ENCODE data around the gene STPG2.

STPG2 gene

DNA sequence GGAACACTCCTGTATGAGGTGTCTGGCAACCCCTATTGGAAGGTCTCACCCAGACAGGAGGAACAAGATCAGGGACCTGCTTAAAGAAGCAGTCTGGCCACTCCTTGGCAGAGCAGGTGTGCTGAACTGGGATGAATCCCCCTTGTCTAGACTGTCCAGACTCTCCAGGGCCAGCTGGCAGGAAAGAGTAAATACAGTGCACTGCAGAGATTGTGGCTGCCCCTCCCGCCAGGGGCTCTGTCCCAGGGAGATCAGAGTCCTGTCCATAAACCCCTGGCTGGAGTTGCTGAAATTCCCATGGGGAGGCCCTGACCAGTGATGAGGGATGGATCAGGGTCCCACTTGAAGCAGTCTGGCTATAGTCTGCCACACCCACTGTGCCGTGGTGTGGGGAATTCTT, 17.7 kb downstream of the STPG2 start:
- TF ChIP-seq, protein P1, sequence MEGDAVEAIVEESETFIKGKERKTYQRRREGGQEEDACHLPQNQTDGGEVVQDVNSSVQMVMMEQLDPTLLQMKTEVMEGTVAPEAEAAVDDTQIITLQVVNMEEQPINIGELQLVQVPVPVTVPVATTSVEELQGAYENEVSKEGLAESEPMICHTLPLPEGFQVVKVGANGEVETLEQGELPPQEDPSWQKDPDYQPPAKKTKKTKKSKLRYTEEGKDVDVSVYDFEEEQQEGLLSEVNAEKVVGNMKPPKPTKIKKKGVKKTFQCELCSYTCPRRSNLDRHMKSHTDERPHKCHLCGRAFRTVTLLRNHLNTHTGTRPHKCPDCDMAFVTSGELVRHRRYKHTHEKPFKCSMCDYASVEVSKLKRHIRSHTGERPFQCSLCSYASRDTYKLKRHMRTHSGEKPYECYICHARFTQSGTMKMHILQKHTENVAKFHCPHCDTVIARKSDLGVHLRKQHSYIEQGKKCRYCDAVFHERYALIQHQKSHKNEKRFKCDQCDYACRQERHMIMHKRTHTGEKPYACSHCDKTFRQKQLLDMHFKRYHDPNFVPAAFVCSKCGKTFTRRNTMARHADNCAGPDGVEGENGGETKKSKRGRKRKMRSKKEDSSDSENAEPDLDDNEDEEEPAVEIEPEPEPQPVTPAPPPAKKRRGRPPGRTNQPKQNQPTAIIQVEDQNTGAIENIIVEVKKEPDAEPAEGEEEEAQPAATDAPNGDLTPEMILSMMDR (IDR thresholded peaks at IDR 0.05), result no peak
- DNase-seq (ENCODE audit: low spot score), result no peak
- no peak overlapping the region for H3K27ac ChIP-seq

DNA sequence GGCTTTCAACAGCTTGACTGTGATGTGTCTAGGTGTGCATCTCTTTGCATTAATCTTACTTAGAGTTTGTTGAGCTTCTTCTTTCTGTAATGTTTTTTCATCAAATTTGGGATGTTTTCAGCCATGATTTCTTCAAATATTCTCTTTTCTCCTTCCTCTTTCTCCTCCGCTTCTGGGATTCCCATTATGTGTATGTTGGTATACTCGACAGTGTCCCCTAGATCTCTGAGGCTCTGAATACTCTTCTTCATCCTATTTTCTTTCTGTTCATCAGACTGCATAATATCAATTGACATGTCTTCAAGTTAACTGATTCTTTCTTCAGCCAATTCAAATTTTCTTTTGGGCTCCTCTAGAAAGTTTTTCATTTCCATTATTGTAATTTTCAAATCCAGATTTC, 25.9 kb downstream of the STPG2 start:
- DNase-seq (ENCODE audit: low spot score), result no peak
- TF ChIP-seq, protein P1 (IDR thresholded peaks at IDR 0.05), result no peak
- H3K4me3 ChIP-seq, result no peak overlapping the region
- no peak overlapping the region for H3K27ac ChIP-seq

More for the DNA sequence above, 17.7 kb downstream of the STPG2 start:
- H3K4me3 ChIP-seq, result no peak overlapping the region

DNA sequence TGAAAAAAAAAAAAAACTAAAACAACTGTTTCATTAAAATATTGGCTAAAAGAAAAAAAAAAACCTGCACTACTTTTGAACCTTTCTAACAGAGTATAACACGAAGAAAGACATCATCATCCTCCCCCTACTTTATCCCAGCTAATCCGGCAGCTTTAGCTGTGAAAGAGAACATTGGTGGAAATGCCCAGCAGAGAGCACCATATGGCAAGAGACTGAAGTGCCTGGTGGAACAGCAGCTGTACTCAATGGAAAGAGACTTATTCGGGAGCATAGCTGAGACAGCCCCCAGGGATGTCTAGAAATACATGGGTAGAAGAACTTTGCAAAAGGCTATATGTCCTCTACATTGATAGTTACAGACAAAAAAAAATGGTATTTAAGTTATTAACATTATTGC, 30.3 kb downstream of the STPG2 start:
- DNase-seq (ENCODE audit: low spot score), result no peak
- TF ChIP-seq, protein P1 (IDR thresholded peaks at IDR 0.05), result no peak
- no peak overlapping the region for H3K4me3 ChIP-seq
- no peak overlapping the region for H3K27ac ChIP-seq

DNA sequence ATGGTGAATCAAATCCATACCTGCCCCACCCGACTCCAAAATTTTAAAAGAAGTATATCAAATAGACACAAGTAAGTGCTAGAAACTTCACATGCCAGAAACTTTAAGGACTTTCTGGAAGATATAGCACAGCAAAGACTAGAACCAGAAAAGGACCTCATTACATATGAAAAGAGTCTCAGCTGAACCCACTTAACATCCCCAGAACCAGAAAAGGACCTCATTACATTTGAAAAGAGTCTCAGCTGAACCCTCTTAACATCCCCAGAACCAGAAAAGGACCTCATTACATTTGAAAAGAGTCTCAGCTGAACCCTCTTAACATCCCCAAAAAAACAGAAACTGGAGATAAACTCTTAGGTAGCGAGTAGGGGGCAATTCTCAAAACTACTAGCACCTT, 32.3 kb downstream of the STPG2 start:
- no peak for DNase-seq (ENCODE audit: low spot score)
- no peak overlapping the region for H3K27ac ChIP-seq

DNA sequence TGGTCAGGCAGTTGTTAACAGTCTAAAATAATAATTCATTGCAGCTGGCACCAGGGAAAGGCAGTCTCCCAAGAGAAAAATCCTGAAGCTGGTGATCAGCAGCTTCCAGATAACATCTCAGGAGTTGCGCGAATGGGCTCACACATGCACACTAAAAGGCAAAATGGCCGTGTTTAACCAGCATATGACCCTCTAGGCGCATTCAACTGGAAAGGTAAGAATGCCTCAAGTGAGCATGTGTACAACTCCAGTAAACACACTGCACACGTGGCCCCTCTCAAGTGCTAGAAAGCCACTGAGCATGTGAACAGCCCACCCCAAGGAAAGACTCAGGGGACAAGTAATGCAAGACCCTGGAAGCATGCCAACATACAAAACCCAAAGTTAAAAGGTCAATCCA, 33.1 kb downstream of the STPG2 start:
- TF ChIP-seq, protein P1 (IDR thresholded peaks at IDR 0.05), result no peak
- no peak overlapping the region for H3K4me3 ChIP-seq
- DNase-seq (ENCODE audit: low spot score), result no peak
- H3K27ac ChIP-seq, result no peak overlapping the region

More for the DNA sequence above, 32.3 kb downstream of the STPG2 start:
- TF ChIP-seq, protein P1 (IDR thresholded peaks at IDR 0.05), result no peak
- no peak overlapping the region for H3K4me3 ChIP-seq

DNA sequence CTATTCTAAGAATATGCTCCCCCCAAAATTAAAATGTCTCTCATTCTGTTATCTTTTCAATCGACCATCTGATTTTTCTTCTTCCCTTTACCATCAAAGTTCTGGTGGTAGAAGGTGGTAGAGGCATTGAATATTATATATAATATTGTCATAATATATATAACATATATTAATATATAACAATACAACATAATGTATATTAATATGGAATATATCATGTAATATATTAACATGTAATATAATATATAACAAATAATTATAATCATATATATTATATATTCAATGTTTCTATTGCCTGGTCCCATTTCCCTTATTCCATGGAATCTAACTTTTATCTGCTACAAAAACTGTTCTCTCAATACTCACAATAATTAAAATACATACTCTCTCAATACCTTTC, 40.6 kb downstream of the STPG2 start:
- TF ChIP-seq, protein P1 (IDR thresholded peaks at IDR 0.05), result no peak
- Histone ChIP-seq H3K27ac (no peak overlapping the region), H3K4me3 (no peak overlapping the region)
- no peak for DNase-seq (ENCODE audit: low spot score)

DNA sequence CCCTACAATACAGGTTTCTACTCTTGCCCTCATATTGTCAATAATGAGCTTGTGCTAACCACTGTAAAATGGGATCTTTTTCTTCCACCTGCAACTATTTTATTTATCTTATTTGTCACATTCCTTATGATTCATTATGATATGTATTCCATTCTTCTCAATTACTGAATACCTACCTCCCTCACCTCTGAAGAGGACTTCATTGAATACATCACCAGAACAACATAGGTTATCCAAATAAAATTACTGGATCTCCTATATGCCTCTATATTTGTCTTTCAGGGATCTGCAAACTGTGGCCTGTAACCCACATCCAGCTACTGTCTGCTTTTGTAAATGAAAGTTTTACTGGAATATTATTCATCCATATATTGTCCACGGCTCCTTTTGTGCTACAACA, 41.3 kb downstream of the STPG2 start:
- no peak for DNase-seq (ENCODE audit: low spot score)
- TF ChIP-seq, protein P1 (IDR thresholded peaks at IDR 0.05), result no peak

More for the DNA sequence above, 41.3 kb downstream of the STPG2 start:
- Histone ChIP-seq H3K27ac (no peak overlapping the region), H3K4me3 (no peak overlapping the region)
